HCT116 (cell line): ENCODE data around the gene KANSL1. TPM values are rescaled to one million over a fixed set of nuclear protein-coding genes. Genes with fewer than 3 reads are reported as not detected.
A peak's percentile ranks its signal among the peaks of the same experiment; 100 is the strongest.

Experiments
- ATAC-seq: fragments of 200-7000 bp; cut with Tn5 transposase; 2 replicates; pipeline ENCODE4 v1.9.1; 2020; ENCODE audit warnings: mild to moderate bottlenecking, moderate library complexity
- BruUV-seq: library from RNA; stranded (reverse); fragments of 400-500 nt; replicated peaks from 2 replicates; lab custom pipeline; 2021; lab: Mats Ljungman, UMichigan
- CTCF ChIA-PET: fragments of 300-600 bp; sonication (Branson Sonifier 250); formaldehyde crosslinking; loops from one replicate; lab custom pipeline; 2021; ENCODE audit warnings: antibody characterized with exemption; lab: Charles Lee
- POLR2A ChIA-PET: fragments of 300-600, 350-600 bp; sonication (Branson Sonifier 250); formaldehyde crosslinking; loops from one replicate; lab custom pipeline; 2021; ENCODE audit warnings: antibody characterized with exemption; lab: Charles Lee
- RAD21 ChIA-PET, 2 experiments: fragments of 300-600 bp; sonication (Branson Sonifier 250); formaldehyde crosslinking; loops; one replicate each; lab custom pipeline; 2023; ENCODE audit warnings: low total read pairs in 2 of 2; ENCODE audit not compliant: uncharacterized antibody in 2 of 2, unreplicated experiment in 2 of 2, low non-redundant PET in 1 of 2; lab: Charles Lee
- DNase-seq: peaks from one replicate; pipeline ENCODE4 v3.0.0-alpha.2; 2010; ENCODE audit warnings: low read depth, low spot score
- H2AFZ ChIP-seq: fragments of 200-600 bp; shearing (Covaris generic), sonication (generic); 2 replicates; pipeline ENCODE4 v1.6.1; 2017; ENCODE audit warnings: low read depth, mixed run types, mixed read lengths, antibody characterized with exemption, low read length; ENCODE audit not compliant: poor library complexity, severe bottlenecking
- H3K27ac ChIP-seq: 2 replicates; pipeline ENCODE4 v1.5.1; 2012; ENCODE audit warnings: low read depth, low read length
- H3K27me3 ChIP-seq: fragments of 200-600 bp; sonication (generic); 2 replicates; pipeline ENCODE4 v1.6.1; 2016; ENCODE audit warnings: mixed run types, low read length, mixed read lengths; ENCODE audit not compliant: insufficient read depth
- H3K36me3 ChIP-seq, 2 experiments: fragments of 200-500 bp in 1 of 2; fragments of 200-600 bp in 1 of 2; sonication (Bioruptor generic) in 1 of 2; sonication (generic) in 1 of 2; 2 replicates each; pipeline versions ENCODE4 v1.5.1 to v1.6.1; 2014 to 2016; ENCODE audit warnings: low read length in 2 of 2, inconsistent platforms in 1 of 2, mixed read lengths in 1 of 2, mixed run types in 1 of 2; ENCODE audit not compliant: insufficient read depth in 2 of 2, control insufficient read depth in 1 of 2
- H3K4me1 ChIP-seq, 2 experiments: fragments of 200-600 bp in 1 of 2; sonication (generic) in 1 of 2; 2 replicates each; pipeline versions ENCODE4 v1.5.1 to v1.6.1; 2012 to 2017; ENCODE audit warnings: low read length in 2 of 2, inconsistent platforms in 1 of 2, mild to moderate bottlenecking in 1 of 2, mixed read lengths in 1 of 2, mixed run types in 1 of 2, moderate library complexity in 1 of 2; ENCODE audit not compliant: insufficient read depth in 2 of 2, control insufficient read depth in 1 of 2
- H3K4me2 ChIP-seq: fragments of 200-600 bp; sonication (generic); 2 replicates; pipeline ENCODE4 v1.6.1; 2017; ENCODE audit warnings: mixed run types, low read length, mixed read lengths
- H3K4me3 ChIP-seq, 2 experiments: fragments of 200-600 bp in 1 of 2; sonication (generic) in 1 of 2; replicated peaks in 1 of 2; 2 replicates each; pipeline ENCODE4 v1.5.1; 2011 to 2016; ENCODE audit warnings: low read length in 2 of 2, control low read depth in 1 of 2, low read depth in 1 of 2, mild to moderate bottlenecking in 1 of 2, mixed read lengths in 1 of 2, mixed run types in 1 of 2
- H3K79me2 ChIP-seq: fragments of 200-600 bp; sonication (generic); 2 replicates; pipeline ENCODE4 v1.6.1; 2017; ENCODE audit warnings: mild to moderate bottlenecking, mixed run types, low read length, moderate library complexity, mixed read lengths; ENCODE audit not compliant: insufficient read depth
- H3K9ac ChIP-seq: fragments of 200-600 bp; sonication (generic); 2 replicates; pipeline ENCODE4 v1.6.1; 2016; ENCODE audit warnings: low read length, mixed read lengths
- H3K9me2 ChIP-seq: fragments of 200-600 bp; sonication (generic), shearing (Covaris generic); 2 replicates; pipeline ENCODE4 v1.6.1; 2017; ENCODE audit warnings: mixed run types, mild to moderate bottlenecking, moderate library complexity; ENCODE audit not compliant: insufficient read depth
- H3K9me3 ChIP-seq, 2 experiments: fragments of 200-500 bp in 1 of 2; fragments of 200-600 bp in 1 of 2; sonication (Bioruptor generic) in 1 of 2; sonication (generic) in 1 of 2; 2 replicates each; pipeline ENCODE4 v1.6.1; 2014 to 2017; ENCODE audit warnings: low read length in 2 of 2, mixed read lengths in 2 of 2, inconsistent platforms in 1 of 2, low read depth in 1 of 2, mild to moderate bottlenecking in 1 of 2, mixed run types in 1 of 2, moderate library complexity in 1 of 2; ENCODE audit not compliant: control insufficient read depth in 1 of 2, insufficient read depth in 1 of 2
- H4K20me1 ChIP-seq: fragments of 200-600 bp; sonication (generic), shearing (Covaris generic); 2 replicates; pipeline ENCODE4 v1.6.1; 2017; ENCODE audit warnings: mixed run types, mild to moderate bottlenecking, moderate library complexity; ENCODE audit not compliant: insufficient read depth
- CBX3 ChIP-seq: IDR thresholded peaks from 2 replicates; pipeline ENCODE4 v1.6.1; 2012; ENCODE audit warnings: low read depth
- CEBPB ChIP-seq: IDR thresholded peaks from 2 replicates; pipeline ENCODE4 v1.6.1; 2012; ENCODE audit warnings: low read depth
- CTCF ChIP-seq, 3 experiments: fragments of 200-600 bp in 1 of 3; sonication (generic) in 1 of 3; IDR thresholded peaks in 2 of 3; conservative IDR thresholded peaks in 1 of 3; 2 replicates each; pipeline ENCODE4 v1.5.1; 2012 to 2017; ENCODE audit warnings: low read depth in 2 of 3, low read length in 2 of 3, antibody characterized with exemption in 1 of 3, borderline replicate concordance in 1 of 3, control low read depth in 1 of 3, mild to moderate bottlenecking in 1 of 3, mixed read lengths in 1 of 3, mixed run types in 1 of 3, moderate library complexity in 1 of 3; ENCODE audit not compliant: insufficient read depth in 1 of 3
- EZH2phosphoT487 ChIP-seq: fragments of 200-600 bp; IDR thresholded peaks from 2 replicates; pipeline ENCODE4 v1.6.1; 2018; ENCODE audit warnings: antibody characterized with exemption, borderline replicate concordance
- FOSL1 ChIP-seq: IDR thresholded peaks from 2 replicates; pipeline ENCODE4 v1.6.1; 2012; ENCODE audit warnings: low read depth
- RAD21 ChIP-seq: IDR thresholded peaks from 2 replicates; pipeline ENCODE4 v1.6.1; 2012; ENCODE audit warnings: low read depth, mild to moderate bottlenecking
- SP1 ChIP-seq: IDR thresholded peaks from 2 replicates; pipeline ENCODE4 v1.6.1; 2012; ENCODE audit warnings: low read depth
- YY1 ChIP-seq: IDR thresholded peaks from 2 replicates; pipeline ENCODE4 v1.6.1; 2011; ENCODE audit warnings: low read length, low read depth, moderate library complexity, mild to moderate bottlenecking; ENCODE audit not compliant: insufficient replicate concordance; ENCODE audit errors: extremely low read depth
- ZBTB33 ChIP-seq: IDR thresholded peaks from 2 replicates; pipeline ENCODE4 v1.6.1; 2011; ENCODE audit warnings: mild to moderate bottlenecking, low read length, moderate library complexity; ENCODE audit not compliant: insufficient replicate concordance; ENCODE audit errors: extremely low read depth
- ZNF274 ChIP-seq: fragments of 200-500 bp; sonication (Bioruptor generic); IDR thresholded peaks from 2 replicates; pipeline ENCODE4 v1.6.1; 2014; ENCODE audit warnings: mild to moderate bottlenecking, low read depth, low read length, inconsistent platforms
- intact Hi-C: fragments of 100-400 bp; cut with micrococcal nuclease; formaldehyde crosslinking; loops from 2 replicates; pipeline ENCODE4 v1.10.0; 2022
- total RNA-seq: library from RNA; stranded (reverse); gene quantifications from one replicate; pipeline ENCODE4 v1.2.1, GENCODE V29; 2021; ENCODE audit not compliant: unreplicated experiment
- TF ChIP-seq, protein P1 (sequence below): IDR thresholded peaks from 2 replicates; pipeline ENCODE4 v1.6.1; 2012
- TF ChIP-seq, protein P2 (sequence below): IDR thresholded peaks from 2 replicates; pipeline ENCODE4 v1.6.1; 2012; ENCODE audit warnings: low read depth

KANSL1 gene
- total RNA-seq, 1 experiment from 2014 or later = 77.5 TPM

DNA sequence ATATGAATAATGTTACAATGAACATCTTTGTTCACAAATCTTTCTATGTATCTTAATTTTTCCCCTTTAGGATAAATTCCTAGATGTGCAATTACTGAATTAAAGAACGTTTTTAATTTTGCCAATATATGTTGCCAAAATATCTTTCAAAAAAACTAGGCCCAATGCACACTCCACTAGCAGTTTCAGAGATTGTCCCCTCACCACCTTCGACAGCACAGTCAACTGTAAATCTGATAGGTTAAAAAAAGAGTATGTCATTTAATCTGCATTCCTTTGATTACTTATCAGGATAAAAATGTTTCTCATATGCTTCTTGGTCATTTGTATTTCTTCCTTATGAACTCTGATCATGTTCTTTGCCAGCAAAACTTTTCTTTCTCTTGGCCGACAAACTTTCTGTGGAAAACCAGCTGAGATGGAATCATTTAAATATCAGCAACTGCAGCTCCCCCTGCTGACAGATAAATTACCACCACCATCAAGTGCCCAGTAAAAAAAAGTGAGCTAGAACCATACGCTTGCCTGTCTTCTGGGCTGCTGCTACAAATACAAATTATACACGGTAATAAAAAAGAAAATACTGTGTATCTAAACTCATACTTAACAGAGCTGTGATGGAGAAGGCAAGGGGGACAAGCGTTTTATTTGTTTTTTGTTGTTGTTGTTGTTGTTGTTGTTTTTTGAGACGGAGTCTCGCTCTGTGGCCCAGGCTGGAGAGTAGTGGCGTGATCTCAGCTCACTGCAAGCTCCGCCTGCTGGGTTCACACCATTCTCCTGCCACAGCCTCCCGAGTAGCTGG is 19.6 kb upstream of the KANSL1 start:
- Histone ChIP-seq H2AFZ (no peak overlapping the region), H3K4me2 (no peak overlapping the region), H3K9me2 (no peaks in the 10 kb centered on the region), H3K79me2 (peaks cover 83% of the 10 kb centered on the region), H3K27ac (no peak overlapping the region), H3K9me3 (no peaks in the 10 kb centered on the region), H3K4me3 (no peak overlapping the region), H3K9ac (no peak overlapping the region), H3K36me3 (peaks cover 8 to 10% of the 10 kb centered on the region in 2 experiments; a peak in 2 of 4 replicates), H3K4me1 (no peaks in the 10 kb centered on the region), H3K27me3 (no peaks in the 10 kb centered on the region), H4K20me1 (peaks cover 4% of the 10 kb centered on the region; the same call in 1 of the 2 replicates)
- BruUV-seq = no TSS peak
- ChIA-PET CTCF (interaction anchor here (0.6 to 1.5 kb wide), 17 partner anchors 9 to 573 kb away, joined by 3 to 38 read pairs (median 5); partner anchors contain the start of gene KANSL1), RAD21 (interaction anchor here in 1 of 2 experiments (0.7 to 1.1 kb wide), 2 partner anchors 21 to 169 kb away, joined by 3 read pairs; no protein-coding TSS in a partner anchor), POLR2A (interaction anchor here (0.7 to 1.1 kb wide), 2 partner anchors 20 to 167 kb away, joined by 3 read pairs; partner anchors contain the start of gene KANSL1)
- TF ChIP-seq FOSL1 = no peak
- no peak for TF ChIP-seq ZBTB33
- peak; percentile 15 for TF ChIP-seq YY1
- TF ChIP-seq EZH2phosphoT487 = no peak
- no peak for TF ChIP-seq ZNF274
- no peak for TF ChIP-seq CEBPB
- TF ChIP-seq, protein P1, sequence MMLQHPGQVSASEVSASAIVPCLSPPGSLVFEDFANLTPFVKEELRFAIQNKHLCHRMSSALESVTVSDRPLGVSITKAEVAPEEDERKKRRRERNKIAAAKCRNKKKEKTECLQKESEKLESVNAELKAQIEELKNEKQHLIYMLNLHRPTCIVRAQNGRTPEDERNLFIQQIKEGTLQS = no peak
- TF ChIP-seq, protein P2, sequence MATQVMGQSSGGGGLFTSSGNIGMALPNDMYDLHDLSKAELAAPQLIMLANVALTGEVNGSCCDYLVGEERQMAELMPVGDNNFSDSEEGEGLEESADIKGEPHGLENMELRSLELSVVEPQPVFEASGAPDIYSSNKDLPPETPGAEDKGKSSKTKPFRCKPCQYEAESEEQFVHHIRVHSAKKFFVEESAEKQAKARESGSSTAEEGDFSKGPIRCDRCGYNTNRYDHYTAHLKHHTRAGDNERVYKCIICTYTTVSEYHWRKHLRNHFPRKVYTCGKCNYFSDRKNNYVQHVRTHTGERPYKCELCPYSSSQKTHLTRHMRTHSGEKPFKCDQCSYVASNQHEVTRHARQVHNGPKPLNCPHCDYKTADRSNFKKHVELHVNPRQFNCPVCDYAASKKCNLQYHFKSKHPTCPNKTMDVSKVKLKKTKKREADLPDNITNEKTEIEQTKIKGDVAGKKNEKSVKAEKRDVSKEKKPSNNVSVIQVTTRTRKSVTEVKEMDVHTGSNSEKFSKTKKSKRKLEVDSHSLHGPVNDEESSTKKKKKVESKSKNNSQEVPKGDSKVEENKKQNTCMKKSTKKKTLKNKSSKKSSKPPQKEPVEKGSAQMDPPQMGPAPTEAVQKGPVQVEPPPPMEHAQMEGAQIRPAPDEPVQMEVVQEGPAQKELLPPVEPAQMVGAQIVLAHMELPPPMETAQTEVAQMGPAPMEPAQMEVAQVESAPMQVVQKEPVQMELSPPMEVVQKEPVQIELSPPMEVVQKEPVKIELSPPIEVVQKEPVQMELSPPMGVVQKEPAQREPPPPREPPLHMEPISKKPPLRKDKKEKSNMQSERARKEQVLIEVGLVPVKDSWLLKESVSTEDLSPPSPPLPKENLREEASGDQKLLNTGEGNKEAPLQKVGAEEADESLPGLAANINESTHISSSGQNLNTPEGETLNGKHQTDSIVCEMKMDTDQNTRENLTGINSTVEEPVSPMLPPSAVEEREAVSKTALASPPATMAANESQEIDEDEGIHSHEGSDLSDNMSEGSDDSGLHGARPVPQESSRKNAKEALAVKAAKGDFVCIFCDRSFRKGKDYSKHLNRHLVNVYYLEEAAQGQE = no peak
- no peak for TF ChIP-seq CBX3
- peak; percentile 74 for TF ChIP-seq RAD21
- TF ChIP-seq SP1 = no peak
- peak; percentile 76 to 91 (median 83); a peak in 5 of 6 replicates for TF ChIP-seq CTCF (IDR thresholded peaks at IDR 0.05 in 2 of 3, conservative IDR thresholded peaks at IDR 0.05 in 1 of 3; ENCODE audit: borderline replicate concordance in 1 of 3, insufficient read depth in 1 of 3, low read depth in 2 of 3, low read length in 2 of 3)
- intact Hi-C loops = loop anchor here (1.0 to 2.0 kb wide), 2 partner anchors 168 to 211 kb away; no protein-coding TSS in a partner anchor
- ATAC-seq (peak; percentile 89), DNase-seq (peak; percentile 48)
